ENCODE data around the gene SPIRE2.
"Not testable (repeated sequence)": the region's sequence is repeated elsewhere in the genome, so short reads cannot be mapped to it uniquely, and the experiment has no call there.

Gene SPIRE2

GRCh38 chr16:89806589-89807193 lies 21.6 kb upstream of the SPIRE2 start:
- DNase-seq (ENCODE audit: low read depth in 1 of 2, low spot score in 1 of 2): not testable (repeated sequence)

- DNase-seq (ENCODE audit: low read depth in 1 of 2, low spot score in 1 of 2): no peak
Observed at GRCh38 chr16:89808475-89808874, 19.8 kb upstream of the SPIRE2 start.

- DNase-seq (ENCODE audit: low read depth in 1 of 2, low spot score in 1 of 2): no peak
Observed at GRCh38 chr16:89811321-89811720, 17.0 kb upstream of the SPIRE2 start.

GRCh38 chr16:89815639-89816348 lies 12.5 kb upstream of the SPIRE2 start:
- DNase-seq (ENCODE audit: low read depth in 1 of 2, low spot score in 1 of 2): no peak

- DNase-seq (ENCODE audit: low read depth in 1 of 2, low spot score in 1 of 2): not testable (repeated sequence)
Observed at GRCh38 chr16:89818851-89819403, 9.3 kb upstream of the SPIRE2 start.

- not testable (repeated sequence) for DNase-seq (ENCODE audit: low read depth in 1 of 2, low spot score in 1 of 2)
Observed at GRCh38 chr16:89819448-89819847, 8.8 kb upstream of the SPIRE2 start.

GRCh38 chr16:89821438-89822187 lies 6.7 kb upstream of the SPIRE2 start:
- DNase-seq (ENCODE audit: low read depth in 1 of 2, low spot score in 1 of 2): no peak

- DNase-seq (ENCODE audit: low read depth in 1 of 2, low spot score in 1 of 2): no peak
Observed at GRCh38 chr16:89822188-89823086, 5.8 kb upstream of the SPIRE2 start.

- DNase-seq (ENCODE audit: low read depth in 1 of 2, low spot score in 1 of 2): no peak
Observed at GRCh38 chr16:89823087-89823823, 5.0 kb upstream of the SPIRE2 start.

GRCh38 chr16:89823824-89824148 lies 4.5 kb upstream of the SPIRE2 start:
- DNase-seq (ENCODE audit: low read depth in 1 of 2, low spot score in 1 of 2): not testable (repeated sequence)

GRCh38 chr16:89826531-89827382 lies 1.5 kb upstream of the SPIRE2 start:
- no peak for DNase-seq (ENCODE audit: low read depth in 1 of 2, low spot score in 1 of 2)

- no peak for DNase-seq (ENCODE audit: low read depth in 1 of 2, low spot score in 1 of 2)
Observed at GRCh38 chr16:89827383-89828198, 684 bp upstream of the SPIRE2 start.

- DNase-seq (ENCODE audit: low read depth in 1 of 2, low spot score in 1 of 2): no peak
Observed at GRCh38 chr16:89828870-89829629, 775 bp downstream of the SPIRE2 start.

- no peak for DNase-seq (ENCODE audit: low read depth in 1 of 2, low spot score in 1 of 2)
Observed at GRCh38 chr16:89829630-89830437, 1.6 kb downstream of the SPIRE2 start.

- DNase-seq (ENCODE audit: low read depth in 1 of 2, low spot score in 1 of 2): no peak
Observed at GRCh38 chr16:89831810-89832328, 3.6 kb downstream of the SPIRE2 start.

- DNase-seq (ENCODE audit: low read depth in 1 of 2, low spot score in 1 of 2): not testable (repeated sequence)
Observed at GRCh38 chr16:89833664-89834363, 5.5 kb downstream of the SPIRE2 start.
